ENCODE data around the gene C19orf85.

GRCh38 chr19:55446060-55446459, 18.5 kb downstream of the C19orf85 start:
- TF ChIP-seq GATA2 (IDR thresholded peaks at IDR 0.05; ENCODE audit: low read depth, low read length) (no peak), GATA3 (IDR thresholded peaks at IDR 0.05; ENCODE audit: low read depth, low read length) (no peak)
